GM20000 (cell line): ENCODE measurements around the gene DTNA.
"Not testable (repeated sequence)": the region's sequence is repeated elsewhere in the genome, so short reads cannot be mapped to it uniquely, and the experiment has no call there.

Experiments used
- DNase-seq: peaks from one replicate; pipeline ENCODE4 v3.0.0; 2012; ENCODE audit warnings: low spot score
- CTCF ChIP-seq: IDR thresholded peaks from 2 replicates; pipeline ENCODE4 v1.5.1; 2012; ENCODE audit warnings: mild to moderate bottlenecking, control low read depth; ENCODE audit errors: extremely low read depth, missing control alignments

Gene DTNA

GRCh38 chr18:34709750-34710441 lies at the start of gene DTNA:
Gene DTNA (plus strand): TSS chr18:34710298. CDS start chr18:34755977, 45,679 bp downstream.
- DNase-seq, result no peak
- TF ChIP-seq CTCF, result no peak

- no peak for DNase-seq
- TF ChIP-seq CTCF, result no peak
Observed at GRCh38 chr18:34660572-34660971, 49.5 kb upstream of the DTNA start.

GRCh38 chr18:34661464-34662087 lies 48.5 kb upstream of the DTNA start:
- DNase-seq, result peak; percentile 51
- peak; percentile 46 for TF ChIP-seq CTCF

GRCh38 chr18:34676816-34677574 lies 33.1 kb upstream of the DTNA start:
- DNase-seq, result no peak
- no peak for TF ChIP-seq CTCF

GRCh38 chr18:34689750-34690149 lies 20.3 kb upstream of the DTNA start:
- DNase-seq, result not testable (repeated sequence)

GRCh38 chr18:34691614-34692013 lies 18.5 kb upstream of the DTNA start:
- TF ChIP-seq CTCF, result no peak
- DNase-seq, result no peak

- DNase-seq, result no peak
- no peak for TF ChIP-seq CTCF
Observed at GRCh38 chr18:34694591-34695165, 15.4 kb upstream of the DTNA start.
